ENCODE data around the gene TRNT1.

TRNT1 gene

DNA sequence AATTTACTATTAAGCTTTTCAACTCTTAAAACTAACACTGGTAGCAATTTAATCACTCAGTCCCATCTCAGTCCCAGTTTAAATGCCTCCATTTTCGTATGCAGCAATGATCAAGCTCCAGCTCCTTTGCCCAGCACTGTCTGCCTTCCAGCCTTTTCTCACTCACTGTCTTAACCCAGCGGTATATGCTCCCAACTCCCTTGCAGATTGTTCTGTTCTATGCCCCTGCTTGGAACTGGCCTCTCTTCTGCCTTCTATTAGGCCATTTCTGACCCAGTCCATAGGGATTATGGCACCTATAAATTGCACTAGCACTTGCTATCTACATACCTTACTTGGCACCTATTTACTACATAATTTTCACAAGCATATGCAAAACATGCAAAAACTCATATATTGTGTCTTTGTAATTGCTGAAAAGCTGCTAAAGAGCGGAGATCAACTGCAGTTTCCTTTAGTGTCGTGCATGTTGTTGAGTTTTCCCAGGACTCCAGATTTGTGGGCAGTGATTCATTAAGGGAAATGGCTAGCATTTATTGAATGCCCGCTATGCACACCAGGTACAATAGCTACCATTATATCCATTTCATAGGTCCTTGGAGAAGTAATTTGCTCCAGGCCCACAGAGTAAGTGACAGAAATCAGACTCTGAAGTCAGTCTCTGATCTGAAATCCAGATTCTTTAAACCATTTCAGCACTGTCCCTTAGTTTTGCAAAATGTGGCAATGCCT is 28.3 kb downstream of the TRNT1 start:
- TF ChIP-seq, protein P1, sequence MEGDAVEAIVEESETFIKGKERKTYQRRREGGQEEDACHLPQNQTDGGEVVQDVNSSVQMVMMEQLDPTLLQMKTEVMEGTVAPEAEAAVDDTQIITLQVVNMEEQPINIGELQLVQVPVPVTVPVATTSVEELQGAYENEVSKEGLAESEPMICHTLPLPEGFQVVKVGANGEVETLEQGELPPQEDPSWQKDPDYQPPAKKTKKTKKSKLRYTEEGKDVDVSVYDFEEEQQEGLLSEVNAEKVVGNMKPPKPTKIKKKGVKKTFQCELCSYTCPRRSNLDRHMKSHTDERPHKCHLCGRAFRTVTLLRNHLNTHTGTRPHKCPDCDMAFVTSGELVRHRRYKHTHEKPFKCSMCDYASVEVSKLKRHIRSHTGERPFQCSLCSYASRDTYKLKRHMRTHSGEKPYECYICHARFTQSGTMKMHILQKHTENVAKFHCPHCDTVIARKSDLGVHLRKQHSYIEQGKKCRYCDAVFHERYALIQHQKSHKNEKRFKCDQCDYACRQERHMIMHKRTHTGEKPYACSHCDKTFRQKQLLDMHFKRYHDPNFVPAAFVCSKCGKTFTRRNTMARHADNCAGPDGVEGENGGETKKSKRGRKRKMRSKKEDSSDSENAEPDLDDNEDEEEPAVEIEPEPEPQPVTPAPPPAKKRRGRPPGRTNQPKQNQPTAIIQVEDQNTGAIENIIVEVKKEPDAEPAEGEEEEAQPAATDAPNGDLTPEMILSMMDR (IDR thresholded peaks at IDR 0.05; ENCODE audit: extremely low read depth, missing control alignments), result no peak
- no peak for DNase-seq (ENCODE audit: low spot score)

DNA sequence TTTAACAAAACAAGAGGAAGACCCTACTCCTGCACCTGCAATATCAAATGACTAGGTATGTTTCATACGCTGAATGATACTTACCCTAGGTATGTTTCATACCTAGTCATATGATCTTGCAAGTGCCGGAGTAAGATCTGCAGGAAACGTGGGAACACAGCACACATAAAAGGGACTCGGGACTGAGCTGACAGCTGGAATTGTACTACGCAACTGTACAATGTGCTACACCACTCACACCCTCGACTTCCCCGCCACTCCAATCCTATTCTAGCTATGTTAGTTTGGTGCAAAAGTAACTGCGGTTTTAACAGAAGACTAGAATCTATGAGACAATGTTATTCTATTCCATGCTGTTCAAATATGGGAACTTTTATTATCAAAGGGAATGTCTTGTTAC is 30.7 kb downstream of the TRNT1 start:
- no peak for DNase-seq (ENCODE audit: low spot score)
- TF ChIP-seq, protein P1 (IDR thresholded peaks at IDR 0.05; ENCODE audit: extremely low read depth, missing control alignments), result no peak

DNA sequence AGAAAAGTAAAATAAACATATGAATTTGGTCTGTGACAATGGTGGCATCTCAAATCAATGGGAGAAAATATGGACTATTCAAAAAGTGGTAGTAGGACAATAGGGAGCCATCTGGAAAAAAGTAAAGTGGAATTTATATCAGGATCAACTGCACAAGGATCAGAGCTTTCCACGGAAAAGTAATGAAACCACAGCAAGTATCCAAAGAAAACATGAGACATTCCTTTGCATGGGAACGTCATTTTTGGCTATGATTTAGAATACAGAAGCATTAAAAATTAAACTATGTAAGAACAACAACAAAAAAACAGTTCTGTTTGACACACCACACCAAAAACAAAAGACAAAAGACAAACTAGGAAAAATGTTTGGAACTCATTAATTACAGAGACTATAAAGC is 34.1 kb downstream of the TRNT1 start:
- TF ChIP-seq, protein P1 (IDR thresholded peaks at IDR 0.05; ENCODE audit: extremely low read depth, missing control alignments), result no peak
- no peak for DNase-seq (ENCODE audit: low spot score)

DNA sequence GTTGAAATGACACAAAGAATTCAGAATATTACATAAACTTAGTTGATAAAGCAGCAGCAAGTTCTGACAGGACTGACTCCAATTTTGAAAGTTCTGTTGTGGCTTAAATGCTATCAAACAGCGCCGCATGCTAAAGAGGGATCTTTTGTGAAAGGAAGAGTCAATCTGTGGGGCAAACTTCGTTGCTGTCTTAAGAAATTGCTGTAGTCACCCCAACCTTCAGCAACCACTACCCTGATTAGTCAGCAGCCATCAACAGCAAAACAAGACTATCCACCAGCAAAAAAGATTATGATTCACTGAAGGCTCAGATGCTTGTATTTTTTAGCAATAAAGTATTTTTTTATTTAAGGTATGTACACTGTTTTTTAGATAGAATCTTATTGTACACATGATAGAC is 38.5 kb downstream of the TRNT1 start:
- DNase-seq (ENCODE audit: low spot score), result no peak
- TF ChIP-seq, protein P1 (IDR thresholded peaks at IDR 0.05; ENCODE audit: extremely low read depth, missing control alignments), result no peak

DNA sequence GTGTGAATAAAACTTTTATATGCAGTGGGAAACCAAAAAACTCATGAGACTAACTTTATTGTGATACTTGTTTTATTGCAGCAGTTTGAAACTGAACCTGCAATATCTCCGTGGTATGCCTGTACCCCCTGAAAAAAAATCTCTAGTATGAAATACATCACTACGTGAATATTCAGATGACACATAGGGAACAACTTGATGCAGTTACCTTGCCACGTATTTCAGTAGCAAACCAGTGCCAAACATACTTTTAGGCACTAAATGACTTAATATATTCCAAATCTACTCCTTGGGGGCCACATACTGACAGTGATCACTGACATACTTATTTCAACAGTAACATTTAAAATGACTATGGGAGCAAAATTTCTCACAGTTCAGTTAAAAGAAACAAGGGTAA is 38.9 kb downstream of the TRNT1 start:
- no peak for DNase-seq (ENCODE audit: low spot score)
- TF ChIP-seq, protein P1 (IDR thresholded peaks at IDR 0.05; ENCODE audit: extremely low read depth, missing control alignments), result no peak

DNA sequence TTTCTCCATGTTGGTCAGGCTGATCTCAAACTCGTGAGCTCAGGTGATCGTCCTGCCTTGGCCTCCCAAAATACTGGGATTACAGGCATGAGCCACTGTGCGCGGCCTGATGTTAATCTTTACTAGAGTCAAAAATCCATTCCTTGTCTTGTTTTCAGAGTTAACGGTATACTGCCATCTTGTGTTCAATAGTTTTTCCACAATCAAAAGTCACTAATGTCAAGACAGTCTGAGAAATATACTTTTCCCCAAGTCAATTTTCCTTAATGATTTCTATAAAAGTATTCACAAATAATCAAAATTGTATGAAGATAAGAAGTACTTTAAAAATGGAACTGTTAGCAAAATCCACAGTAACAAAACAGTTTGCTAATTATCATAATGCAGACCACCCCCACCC is 44.3 kb downstream of the TRNT1 start:
- TF ChIP-seq, protein P1 (IDR thresholded peaks at IDR 0.05; ENCODE audit: extremely low read depth, missing control alignments), result peak; percentile 16
- DNase-seq (ENCODE audit: low spot score), result no peak

DNA sequence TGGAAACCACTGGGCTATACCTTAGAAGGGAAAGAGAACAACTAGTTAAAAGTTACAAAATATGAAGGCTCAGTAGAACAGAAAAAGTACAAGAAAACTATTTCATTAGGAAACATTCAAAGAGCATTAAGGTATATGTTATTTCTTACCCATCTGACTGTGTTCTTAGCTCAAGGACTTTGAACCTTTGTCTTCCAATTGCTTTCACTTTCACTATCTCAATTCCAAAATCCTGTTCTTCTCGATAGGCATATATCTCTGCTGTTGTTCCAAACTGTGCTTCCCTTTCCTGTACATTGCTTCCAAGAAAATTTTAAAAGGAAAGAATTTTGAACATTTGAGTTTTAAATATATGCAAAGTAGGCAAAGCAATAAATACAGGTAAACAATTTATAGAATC is 45.9 kb downstream of the TRNT1 start:
- DNase-seq (ENCODE audit: low spot score), result peak; percentile 20
- TF ChIP-seq, protein P1 (IDR thresholded peaks at IDR 0.05; ENCODE audit: extremely low read depth, missing control alignments), result no peak
